Measurements from ENCODE around the gene CTNNA3.

Gene CTNNA3

DNA sequence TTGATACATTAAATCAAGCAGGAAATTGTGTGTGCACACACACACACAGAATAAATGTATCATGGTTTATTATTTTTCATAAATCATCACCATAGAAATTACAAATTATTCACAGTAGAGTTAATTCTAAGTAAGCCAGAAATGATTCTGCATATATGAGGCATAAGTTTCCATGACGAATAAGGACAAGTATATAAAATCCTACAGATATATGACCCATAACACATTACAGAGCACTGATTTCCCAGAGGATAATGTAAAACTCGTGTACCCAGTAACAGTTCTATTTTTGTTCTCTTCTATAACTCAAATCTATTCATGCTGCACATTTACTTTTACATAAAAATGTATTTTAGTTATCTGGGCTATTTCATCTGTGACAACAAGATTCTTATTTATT, 600.5 kb downstream of the CTNNA3 start:
- no peak for DNase-seq

DNA sequence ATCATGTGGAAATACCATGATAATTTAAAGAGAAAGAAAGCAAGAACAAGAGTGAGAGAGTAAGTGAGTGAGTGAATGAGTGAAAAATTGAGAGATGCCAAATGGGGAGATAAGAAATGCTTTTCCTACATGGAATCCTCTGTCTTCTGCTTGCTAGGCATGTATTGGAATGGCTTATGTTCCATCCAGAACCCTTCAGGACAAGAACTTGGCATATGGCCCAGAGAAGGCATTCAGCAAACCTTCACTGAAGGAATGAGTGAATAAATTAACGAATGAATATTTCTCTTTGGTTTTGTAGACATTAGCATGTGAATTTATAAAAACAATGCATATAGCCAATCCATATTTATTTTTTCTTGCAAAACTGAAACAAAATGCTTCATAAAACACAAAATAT, 608.0 kb downstream of the CTNNA3 start:
- DNase-seq = no peak

DNA sequence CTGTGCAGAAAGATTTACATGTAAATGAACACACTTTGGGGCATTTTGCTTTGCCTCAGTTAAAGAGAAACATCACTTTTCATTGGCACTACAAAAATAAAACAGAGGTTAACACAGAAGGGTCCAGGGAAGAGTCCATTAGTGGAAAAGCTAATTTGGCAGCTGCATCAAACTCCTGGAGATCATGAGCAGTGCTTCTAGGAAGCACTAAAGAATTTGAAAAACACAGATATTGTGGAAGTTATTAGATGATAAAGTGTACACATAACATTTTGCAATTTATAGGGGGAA, 608.9 kb downstream of the CTNNA3 start:
- DNase-seq = no peak

DNA sequence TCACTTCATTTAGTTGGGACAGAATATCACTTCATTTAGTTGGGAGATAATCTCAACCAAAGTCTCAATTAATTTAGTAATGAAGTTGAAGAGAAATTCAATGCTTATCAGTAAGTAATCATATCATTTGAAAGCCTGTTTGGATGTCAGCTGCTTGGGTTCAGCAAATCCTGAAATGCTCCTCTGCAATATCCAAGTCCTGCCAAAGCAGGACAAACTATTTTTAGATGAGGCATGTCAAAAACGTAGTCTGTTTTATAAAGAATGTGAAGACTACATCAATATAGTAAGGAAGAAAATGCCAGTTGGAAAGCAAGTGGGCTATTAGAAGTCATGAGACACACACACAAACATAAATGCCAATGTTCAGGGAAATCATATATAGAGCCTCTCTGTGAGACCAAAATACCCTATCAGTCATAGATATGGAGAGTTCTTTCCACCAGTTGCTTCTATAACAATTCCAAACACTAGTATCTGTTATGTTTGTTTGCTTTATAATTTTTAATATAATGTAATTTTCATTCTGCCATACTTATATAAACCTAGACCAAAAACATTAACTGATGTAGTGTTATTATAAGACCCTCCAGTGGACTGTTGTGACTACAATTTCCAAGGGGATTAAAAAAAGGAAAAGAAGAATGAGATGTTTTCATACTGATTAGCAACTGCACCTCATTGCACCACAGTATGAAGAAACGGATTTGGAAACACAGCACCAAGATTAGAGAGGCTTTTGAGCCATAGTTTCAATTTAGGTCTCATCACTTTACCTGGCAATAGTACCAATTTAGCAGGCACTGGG, 609.5 kb downstream of the CTNNA3 start:
- no peak for DNase-seq

DNA sequence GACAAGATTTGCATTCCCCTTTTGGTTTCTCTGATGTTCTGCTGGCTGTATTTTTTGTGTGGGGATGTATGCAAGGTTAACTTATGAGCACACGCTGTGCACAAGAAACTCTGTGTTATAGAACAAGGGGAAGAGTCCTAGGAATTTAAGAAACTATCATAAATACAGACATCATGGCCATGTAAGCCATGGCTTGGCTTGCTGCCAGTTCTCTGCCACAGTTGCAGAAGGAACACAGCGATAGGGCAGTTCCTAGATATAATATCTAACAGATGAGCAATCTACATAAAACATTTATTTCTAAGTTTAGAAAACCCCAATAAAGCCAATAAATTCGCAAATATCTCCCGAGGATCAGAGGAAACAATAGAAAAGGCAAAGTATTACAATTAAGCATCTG, 616.9 kb downstream of the CTNNA3 start:
- DNase-seq = no peak

DNA sequence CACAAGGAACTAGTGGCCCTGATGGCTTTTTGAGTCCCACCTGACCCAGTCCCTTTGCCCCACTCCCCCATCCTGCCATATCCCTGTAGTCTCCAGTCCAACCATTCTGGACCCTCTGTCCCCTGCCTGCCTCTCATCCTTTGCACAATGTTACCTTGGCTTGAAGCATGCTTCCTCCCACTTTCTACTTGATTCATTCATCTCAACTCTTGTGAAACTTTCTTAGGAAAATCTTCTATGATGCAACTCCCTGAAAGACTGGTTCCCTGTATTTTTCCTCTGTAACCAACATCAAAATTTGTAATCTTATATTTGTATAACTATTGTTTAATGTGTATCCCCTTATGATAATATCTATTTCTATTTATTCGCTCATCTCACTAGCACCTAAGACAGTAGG, 618.6 kb downstream of the CTNNA3 start:
- DNase-seq = no peak

DNA sequence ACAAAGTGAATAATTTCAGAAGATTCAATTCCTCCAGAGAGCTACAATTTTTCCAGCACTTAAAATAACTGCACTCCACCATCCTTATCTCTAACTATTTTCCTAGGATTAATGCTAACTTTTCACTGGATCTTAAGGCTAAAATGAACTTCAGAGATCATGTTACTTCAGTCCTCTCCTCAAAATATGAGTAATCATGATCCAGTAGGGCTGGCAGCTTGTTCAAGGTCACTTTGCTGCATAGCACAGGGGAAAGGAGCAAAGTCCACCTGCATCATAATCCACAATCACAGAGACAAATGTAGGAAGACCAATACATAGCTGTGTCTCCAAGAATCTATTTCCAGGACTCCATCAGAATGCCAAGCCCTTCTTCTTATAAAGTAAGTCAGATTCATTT, 619.9 kb downstream of the CTNNA3 start:
- no peak for DNase-seq

DNA sequence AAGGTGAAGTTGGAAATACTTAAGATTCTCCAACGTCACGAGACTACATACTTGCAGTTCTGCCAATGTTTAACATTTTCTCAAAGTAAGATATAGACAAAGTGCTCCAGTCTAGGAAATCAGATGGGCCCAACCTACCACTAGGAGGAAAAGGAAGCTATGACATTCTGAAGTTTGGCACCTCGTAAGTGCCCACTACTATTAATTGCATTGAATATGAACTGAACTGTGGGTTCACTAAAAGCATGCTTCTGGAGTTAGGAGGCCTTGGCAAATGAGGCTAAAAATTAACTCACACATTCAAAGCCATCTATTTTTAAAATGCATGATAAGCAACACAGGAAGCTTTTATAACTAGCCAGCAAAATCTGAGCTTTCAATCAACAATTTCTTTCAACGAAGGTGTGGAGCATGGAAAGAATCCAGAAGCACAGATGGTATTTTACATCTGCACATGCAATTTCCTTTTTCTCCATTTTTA, 620.5 kb downstream of the CTNNA3 start:
- no peak for DNase-seq

DNA sequence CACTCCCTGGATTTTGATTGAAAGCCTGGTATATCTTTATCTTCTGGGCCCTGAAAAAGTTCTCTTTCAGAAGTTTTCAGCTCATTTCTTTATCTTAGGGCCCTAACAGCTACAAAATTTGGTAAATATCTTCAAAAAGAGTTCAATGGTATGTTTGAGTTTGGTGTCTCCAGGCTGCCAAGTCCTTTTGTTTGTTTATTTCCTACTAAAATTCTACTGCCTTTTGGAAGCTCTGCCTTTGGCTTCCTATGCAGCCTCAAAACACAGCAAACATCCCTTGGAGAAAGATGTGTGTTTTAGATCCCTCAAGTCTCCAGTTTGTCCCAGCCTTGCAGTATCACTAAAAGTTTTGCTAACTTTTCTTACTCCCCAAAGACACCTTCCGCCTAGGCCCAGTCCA, 623.3 kb downstream of the CTNNA3 start:
- no peak for DNase-seq

DNA sequence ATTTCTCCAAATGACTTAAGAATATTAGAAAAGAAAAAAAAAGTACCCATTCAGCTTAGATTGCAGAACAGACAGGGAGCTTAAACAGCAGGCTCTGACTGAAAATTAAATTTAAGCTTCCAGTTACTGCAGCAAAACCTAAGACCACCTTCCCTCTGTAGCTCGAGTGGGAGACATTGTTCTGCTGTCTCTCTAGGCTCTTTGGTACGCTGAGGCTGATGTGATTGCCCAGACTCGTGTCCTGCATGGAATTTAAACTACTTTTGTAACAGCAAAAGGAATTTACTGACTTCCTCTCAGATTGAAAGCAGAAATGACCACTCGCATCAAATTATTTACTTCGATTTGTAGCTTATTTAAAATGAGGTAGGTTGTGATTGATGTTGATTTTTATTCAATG, 645.6 kb downstream of the CTNNA3 start:
- DNase-seq = no peak

DNA sequence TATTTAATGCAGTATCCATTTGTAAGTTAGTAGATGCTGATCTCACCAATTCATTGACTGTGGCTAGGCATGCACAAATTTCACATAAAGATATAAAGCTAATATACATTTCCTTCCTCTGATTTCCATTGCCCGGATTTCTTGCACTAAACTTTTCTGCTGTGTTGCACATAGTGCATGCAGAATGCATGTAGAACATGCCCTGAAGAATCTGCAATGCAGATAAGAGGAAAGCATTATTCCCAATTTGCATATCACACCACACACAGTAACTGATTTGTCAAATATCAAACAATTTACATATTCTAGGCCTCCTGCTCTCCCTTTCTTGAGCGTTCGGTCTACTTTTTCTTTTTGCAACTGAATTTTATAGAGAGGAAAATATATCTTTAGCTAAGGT, 646.0 kb downstream of the CTNNA3 start:
- DNase-seq = no peak

DNA sequence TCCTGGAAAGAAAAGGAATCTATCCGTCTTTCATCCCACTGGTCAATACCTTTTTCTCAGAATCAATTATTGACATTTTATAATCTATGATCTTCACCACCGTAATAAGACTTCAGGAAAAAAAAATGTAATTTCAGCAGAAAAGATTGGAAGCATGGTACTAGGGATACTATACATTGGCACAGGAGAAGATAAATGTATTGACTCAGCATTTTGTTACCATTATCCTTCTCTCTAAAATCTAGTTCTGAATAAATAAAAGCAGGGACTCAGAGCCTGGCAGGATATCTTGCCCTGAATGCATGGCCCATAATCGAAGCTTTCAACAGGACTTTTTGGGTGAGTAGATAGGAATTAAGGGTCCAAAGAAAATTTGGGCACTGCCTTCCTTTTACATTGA, 649.5 kb downstream of the CTNNA3 start:
- no peak for DNase-seq

DNA sequence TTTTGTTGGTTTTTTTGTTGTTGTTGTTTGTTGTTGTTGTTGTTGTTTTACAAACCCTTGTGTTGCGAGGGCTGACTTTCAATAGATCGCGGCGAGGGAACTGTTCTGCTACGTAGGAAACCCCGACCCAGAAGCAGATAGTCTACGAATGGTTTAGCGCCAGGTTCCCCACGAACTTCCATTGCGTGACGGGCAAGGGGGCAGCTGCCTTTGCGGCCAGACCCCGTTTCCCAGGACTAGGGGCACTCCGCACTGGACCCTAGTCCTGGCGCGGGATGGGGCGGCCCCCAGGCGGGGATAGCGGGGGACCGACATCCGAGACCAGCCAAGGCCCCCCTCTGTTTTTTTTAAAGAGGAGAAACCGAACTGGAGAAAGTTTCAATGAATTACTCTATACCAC, 650.6 kb downstream of the CTNNA3 start:
- no peak for DNase-seq

DNA sequence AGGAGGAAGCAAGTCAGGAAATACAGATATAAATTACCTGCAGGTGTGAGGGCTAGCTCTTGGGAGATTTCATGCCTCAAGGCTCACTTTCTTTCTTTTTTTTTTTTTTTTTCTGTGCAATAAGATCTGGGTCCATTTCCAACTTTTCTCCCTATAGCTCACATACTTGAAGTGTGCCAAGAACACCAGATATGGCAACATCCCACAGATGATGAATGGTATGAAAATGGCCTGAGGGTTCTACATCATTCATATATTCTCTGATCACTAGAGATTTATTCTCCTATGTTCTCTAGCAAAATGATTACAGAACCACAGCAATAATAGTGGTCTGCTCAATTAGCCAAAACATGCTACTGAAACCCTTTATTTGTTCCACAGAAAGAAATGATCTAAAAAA, 653.0 kb downstream of the CTNNA3 start:
- no peak for DNase-seq

DNA sequence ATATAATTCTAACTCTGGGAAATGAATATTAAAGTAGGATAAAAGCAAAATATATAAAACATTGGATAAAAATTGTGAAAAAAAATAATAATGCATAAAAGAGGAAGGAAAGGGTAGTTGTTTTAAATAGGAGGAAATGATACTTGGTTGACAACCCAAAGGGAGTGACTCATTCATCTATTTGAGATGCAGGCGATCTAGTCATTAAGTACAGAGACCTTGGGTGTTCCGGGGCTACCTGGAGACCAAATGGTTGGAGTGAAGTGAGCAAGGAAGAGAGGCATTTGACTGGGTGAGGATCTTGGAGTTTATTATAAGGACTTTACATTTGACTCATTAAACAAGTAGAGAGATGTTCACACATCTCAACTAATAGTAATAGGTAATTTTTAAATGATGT, 659.2 kb downstream of the CTNNA3 start:
- DNase-seq = no peak

DNA sequence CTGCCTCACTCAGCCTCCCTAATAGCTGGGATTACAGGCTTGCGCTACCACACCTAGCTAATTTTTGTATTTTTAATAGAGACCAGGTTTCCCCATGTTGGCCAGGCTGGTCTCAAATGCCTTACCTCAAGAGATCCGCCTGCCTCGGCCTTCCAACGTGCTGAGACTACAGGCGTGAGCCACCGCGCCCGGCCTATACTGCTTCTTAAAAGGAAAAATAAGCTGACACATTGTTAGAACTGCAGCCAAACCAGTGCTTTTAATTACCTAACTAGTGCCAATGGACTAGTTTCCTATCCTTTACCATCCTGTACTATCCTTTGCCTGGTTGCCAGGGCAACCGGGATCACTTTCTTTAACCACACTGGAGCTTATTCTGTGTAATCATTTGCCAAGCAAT, 662.1 kb downstream of the CTNNA3 start:
- no peak for DNase-seq

DNA sequence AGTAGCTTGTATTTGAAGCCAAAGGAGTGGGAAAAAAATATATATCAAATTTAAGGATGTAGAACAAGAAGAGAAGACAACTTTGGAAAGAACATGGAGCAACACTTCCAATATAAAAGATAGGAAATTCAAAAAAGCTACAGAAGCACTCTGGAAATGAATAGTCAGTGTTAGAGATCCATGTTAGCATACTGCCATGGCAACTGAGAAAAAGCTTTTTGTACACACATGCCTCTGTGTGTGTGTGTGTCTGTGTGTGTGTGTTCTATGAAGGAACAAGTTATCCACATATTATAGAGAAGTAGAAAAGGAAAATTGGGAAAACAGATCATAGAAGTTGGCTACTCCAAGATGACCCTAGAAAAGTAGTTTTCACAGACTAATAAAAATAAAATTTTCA, 673.9 kb downstream of the CTNNA3 start:
- DNase-seq = no peak

DNA sequence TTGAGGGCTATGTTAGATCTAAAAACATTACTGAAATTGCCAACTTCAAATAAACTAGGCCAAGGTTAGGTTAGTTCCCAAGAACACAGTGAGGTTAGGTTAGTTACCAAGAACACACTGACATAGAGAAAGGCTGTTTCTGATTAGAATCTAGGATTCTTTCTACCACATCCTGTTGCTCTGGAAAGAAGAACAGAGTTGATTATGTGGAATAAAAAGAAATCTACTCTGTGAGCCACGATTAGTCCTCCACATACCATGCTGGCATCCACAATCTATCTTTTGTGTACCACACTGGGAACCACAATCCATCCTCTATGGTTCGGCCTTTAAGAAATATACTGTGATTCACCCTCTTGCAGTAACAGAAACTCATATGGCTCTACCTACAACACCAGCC, 678.8 kb downstream of the CTNNA3 start:
- DNase-seq = no peak

DNA sequence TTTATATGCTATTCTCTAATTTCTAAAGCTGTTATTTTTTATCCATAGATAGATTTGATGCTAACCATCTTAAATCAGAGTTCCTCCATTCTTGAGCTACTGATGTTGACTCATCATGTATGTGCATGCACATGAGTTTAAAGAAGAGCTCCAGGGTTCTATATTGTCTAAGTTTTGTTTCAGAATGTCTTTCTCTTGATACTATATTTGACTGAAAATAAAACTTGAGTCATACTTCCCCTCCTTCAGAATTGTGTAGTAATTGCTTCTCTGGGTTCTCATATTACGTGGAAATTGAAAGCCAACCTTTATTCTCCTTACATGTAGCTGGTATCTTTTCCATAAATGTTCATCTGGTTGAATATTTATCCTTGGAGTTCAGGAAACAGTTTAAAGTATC, 680.8 kb downstream of the CTNNA3 start:
- no peak for DNase-seq

DNA sequence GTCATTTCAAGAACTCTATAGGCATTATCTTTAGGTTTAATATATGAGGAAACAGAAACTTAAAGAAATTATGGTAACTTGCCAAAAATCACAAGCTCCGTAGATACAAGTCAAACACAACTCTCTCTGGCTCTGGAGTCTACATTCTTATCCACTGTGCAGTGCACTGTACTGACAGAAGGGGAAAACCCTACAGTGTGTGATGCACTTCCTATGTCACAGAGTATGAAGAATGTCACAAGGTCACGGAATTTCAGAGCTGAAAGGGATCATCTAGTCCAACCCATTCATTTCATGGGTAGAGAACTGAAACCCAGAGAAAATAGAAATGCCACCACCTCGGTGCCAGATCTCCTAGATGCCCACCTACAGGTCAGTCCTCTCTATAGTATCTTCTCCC, 684.0 kb downstream of the CTNNA3 start:
- no peak for DNase-seq

DNA sequence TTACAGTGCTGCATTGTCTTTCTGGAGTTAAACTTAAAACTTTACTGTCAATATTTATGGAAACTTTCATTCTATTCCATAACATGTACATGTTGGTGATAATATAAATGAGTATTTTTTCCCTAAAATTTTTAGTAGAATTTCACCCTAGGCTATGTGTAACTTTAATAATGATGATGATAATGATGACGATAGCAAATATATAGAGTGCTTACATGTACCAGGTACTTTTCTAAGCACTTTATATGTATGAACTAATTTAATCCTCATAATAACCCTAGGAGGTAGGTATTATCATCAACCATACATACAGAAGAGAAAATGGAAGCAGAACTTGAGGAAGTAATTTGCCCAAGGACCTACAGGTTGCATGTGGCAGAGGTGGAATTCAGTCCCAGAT, 684.5 kb downstream of the CTNNA3 start:
- no peak for DNase-seq

DNA sequence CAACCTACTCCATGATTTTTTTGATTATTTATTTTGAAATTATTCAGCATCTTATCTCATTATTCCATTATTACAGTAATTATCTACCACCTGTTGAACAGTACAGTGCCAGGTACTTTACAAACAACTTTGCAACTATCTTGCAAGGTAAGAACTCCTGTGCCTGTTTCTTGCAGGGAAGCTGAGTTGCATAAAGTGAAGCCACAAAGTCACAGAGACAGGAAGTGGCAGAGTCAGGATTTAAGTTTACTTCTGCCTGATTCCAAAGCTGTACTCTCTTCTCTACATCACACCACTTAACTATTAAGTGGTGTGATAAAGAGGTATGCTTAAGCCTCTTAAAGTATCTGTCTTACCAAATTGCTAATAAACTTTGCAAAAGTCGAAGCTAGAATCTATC, 690.0 kb downstream of the CTNNA3 start:
- DNase-seq = no peak

DNA sequence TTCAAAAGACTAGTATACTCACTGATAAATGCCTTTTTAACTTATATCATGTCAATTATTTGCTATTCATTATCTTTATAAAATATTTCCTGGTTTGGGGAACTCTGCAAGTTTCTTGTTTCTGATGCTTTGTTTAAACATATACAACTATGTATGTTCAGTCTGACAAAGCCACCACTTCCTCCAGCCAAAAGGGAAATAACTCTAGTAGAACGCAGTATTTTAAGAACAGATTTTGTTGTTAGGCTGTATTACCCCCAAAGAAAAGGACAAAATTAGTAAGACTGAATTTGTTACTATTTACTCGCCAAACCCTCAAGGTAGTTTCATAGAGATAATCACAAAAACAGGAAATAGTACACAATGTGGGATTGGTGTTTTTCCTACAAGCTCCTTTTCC, 691.3 kb downstream of the CTNNA3 start:
- no peak for DNase-seq

DNA sequence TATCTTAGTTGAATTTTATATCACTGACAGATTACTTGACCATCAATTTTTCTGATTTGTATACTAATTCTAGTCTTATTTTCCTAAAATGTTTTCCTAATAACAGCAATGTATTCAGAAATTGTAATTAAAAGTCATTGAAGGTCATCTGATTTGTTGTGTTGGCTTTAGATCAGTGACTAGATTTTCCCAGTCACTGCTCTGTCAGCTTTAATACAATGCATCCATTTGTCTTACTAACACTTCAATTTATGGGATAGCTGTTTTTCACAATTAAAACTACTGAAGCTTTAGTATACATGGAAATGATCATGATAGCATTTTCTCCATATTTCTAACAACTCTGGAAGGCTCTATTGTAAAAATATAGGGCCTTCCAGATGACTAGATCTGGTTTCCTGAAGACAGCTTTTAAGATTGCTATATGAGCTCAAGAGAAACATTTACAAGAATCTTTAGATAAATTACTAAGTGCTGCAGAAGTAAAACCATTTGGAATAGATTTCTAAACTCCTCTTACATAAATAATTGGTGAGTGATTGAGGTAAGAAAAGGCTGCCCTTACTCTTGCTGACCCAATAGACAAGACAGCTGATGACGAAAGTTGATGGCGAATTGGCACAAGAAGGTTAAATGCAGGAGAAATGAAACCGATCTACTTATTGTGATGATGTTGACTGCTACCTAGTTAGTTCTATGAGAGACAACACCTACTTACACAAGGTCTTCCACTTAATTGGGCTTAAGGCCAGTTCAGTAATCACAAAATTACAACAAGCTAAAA, 696.0 kb downstream of the CTNNA3 start:
- no peak for DNase-seq

DNA sequence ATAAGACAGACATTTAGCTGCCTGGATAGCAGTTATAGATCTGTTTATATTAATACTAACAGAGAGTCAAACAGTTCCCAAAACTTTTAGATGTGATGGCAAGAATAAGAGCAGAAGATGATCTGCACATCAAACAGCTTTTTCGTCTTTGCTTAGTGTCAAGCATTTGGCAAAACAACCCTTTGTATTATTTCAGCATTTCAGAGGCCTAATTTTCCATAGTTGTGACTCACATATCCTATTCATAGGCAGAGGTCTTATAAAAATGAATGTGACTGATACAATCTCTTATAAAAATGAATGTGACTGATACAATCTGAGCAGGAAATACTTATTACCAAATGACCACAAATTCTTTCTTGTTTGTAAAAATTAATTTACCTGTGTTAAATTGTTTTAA, 699.0 kb downstream of the CTNNA3 start:
- no peak for DNase-seq
